Endothelial cell of umbilical vein (primary cell): ENCODE measurements around the gene CCNH. TPM values are rescaled to one million over a fixed set of nuclear protein-coding genes. Genes with fewer than 3 reads are reported as not detected.

Source experiments
- BruUV-seq: library from RNA; stranded (reverse); fragments of 400-500 nt; replicated peaks from 2 replicates; lab custom pipeline; 2021; lab: Mats Ljungman, UMichigan
- CTCF ChIA-PET: fragments of 300-600, 350-600 bp; sonication (Branson Sonifier 250); formaldehyde crosslinking; loops from one replicate; lab custom pipeline; 2021; ENCODE audit warnings: antibody characterized with exemption, inconsistent platforms; lab: Charles Lee
- POLR2A ChIA-PET: fragments of 300-600, 350-600 bp; sonication (Branson Sonifier 250); formaldehyde crosslinking; loops from one replicate; lab custom pipeline; 2021; ENCODE audit warnings: antibody characterized with exemption, inconsistent platforms; lab: Charles Lee
- DNase-seq: peaks from one replicate; pipeline ENCODE4 v3.0.0-alpha.2; 2011; ENCODE audit warnings: low read depth, low spot score
- FAIRE-seq: peaks from 2 replicates; lab custom pipeline; 2011; peaks lifted over from hg19 to GRCh38; lab: Jason Lieb, UNC
- H2AFZ ChIP-seq: 2 replicates; pipeline ENCODE4 v1.6.0; 2012; ENCODE audit warnings: low read depth, low read length, control low read depth, inconsistent platforms
- H3K27ac ChIP-seq: 2 replicates; pipeline ENCODE4 v1.5.1; 2011; ENCODE audit warnings: low read depth, mild to moderate bottlenecking, control low read depth, low read length, moderate library complexity; ENCODE audit not compliant: insufficient read depth
- H3K27me3 ChIP-seq, 2 experiments: 2 replicates each; pipeline versions ENCODE4 v1.6.0 to v1.6.1; 2011; ENCODE audit warnings: low read length in 2 of 2, mixed read lengths in 1 of 2; ENCODE audit not compliant: control insufficient read depth in 2 of 2, insufficient read depth in 2 of 2
- H3K36me3 ChIP-seq, 2 experiments: 2 replicates in 1 of 2; 3 replicates in 1 of 2; pipeline ENCODE4 v1.5.1; 2011; ENCODE audit warnings: low read length in 2 of 2, mild to moderate bottlenecking in 1 of 2, moderate library complexity in 1 of 2; ENCODE audit not compliant: control insufficient read depth in 2 of 2, insufficient read depth in 2 of 2; ENCODE audit errors: extremely low read depth in 1 of 2
- H3K4me1 ChIP-seq: 3 replicates; pipeline ENCODE4 v1.5.1; 2011; ENCODE audit warnings: mild to moderate bottlenecking, low read length; ENCODE audit not compliant: control insufficient read depth, insufficient read depth; ENCODE audit errors: extremely low read depth
- H3K4me2 ChIP-seq: 2 replicates; pipeline ENCODE4 v1.6.1; 2011; ENCODE audit warnings: low read length, control low read depth, mixed read lengths; ENCODE audit not compliant: insufficient read depth
- H3K4me3 ChIP-seq, 3 experiments: fragments of 200-600 bp in 1 of 3; sonication (generic), shearing (Covaris generic) in 1 of 3; replicated peaks in 1 of 3; 2 replicates each; pipeline ENCODE4 v1.5.1; 2011 to 2016; ENCODE audit warnings: control low read depth in 3 of 3, low read length in 3 of 3, mild to moderate bottlenecking in 2 of 3, inconsistent platforms in 1 of 3, low read depth in 1 of 3, moderate library complexity in 1 of 3; ENCODE audit not compliant: insufficient read depth in 1 of 3
- H3K79me2 ChIP-seq: 2 replicates; pipeline ENCODE4 v1.6.0; 2012; ENCODE audit warnings: low read length, inconsistent platforms; ENCODE audit not compliant: control insufficient read depth, insufficient read depth
- H3K9ac ChIP-seq: replicated peaks from 2 replicates; pipeline ENCODE3; 2011; ENCODE audit warnings: low read length, control low read depth; ENCODE audit not compliant: insufficient read depth; ENCODE audit errors: extremely low read depth
- H3K9me1 ChIP-seq: replicated peaks from 3 replicates; pipeline ENCODE4 v1.6.0; 2011; ENCODE audit warnings: mild to moderate bottlenecking, low read length; ENCODE audit not compliant: control insufficient read depth, insufficient read depth; ENCODE audit errors: extremely low read depth
- H3K9me3 ChIP-seq: replicated peaks from 2 replicates; pipeline ENCODE4 v1.5.1; 2012; ENCODE audit warnings: low read length, inconsistent platforms; ENCODE audit not compliant: control insufficient read depth, insufficient read depth
- H4K20me1 ChIP-seq: replicated peaks from 2 replicates; pipeline ENCODE3; 2011; ENCODE audit warnings: mild to moderate bottlenecking, low read length; ENCODE audit not compliant: control insufficient read depth, insufficient read depth; ENCODE audit errors: extremely low read depth
- CTCF ChIP-seq, 2 donors: IDR thresholded peaks; 1 replicate in 1 of 2; 2 replicates in 1 of 2; pipeline ENCODE4 v1.5.1; 2011; ENCODE audit warnings: low read length in 2 of 2, mild to moderate bottlenecking in 2 of 2, moderate library complexity in 2 of 2, control low read depth in 1 of 2, inconsistent platforms in 1 of 2, low read depth in 1 of 2; ENCODE audit not compliant: insufficient read depth in 1 of 2; ENCODE audit errors: extremely low read depth in 1 of 2
- EZH2 ChIP-seq: IDR thresholded peaks from 2 replicates; pipeline ENCODE4 v1.6.1; 2012; ENCODE audit warnings: borderline replicate concordance, low read depth, mild to moderate bottlenecking, moderate library complexity, low read length, inconsistent platforms; ENCODE audit not compliant: severe bottlenecking
- FOS ChIP-seq: IDR thresholded peaks from 2 replicates; pipeline ENCODE4 v1.6.1; 2011; ENCODE audit warnings: mild to moderate bottlenecking, low read length, moderate library complexity, borderline replicate concordance; ENCODE audit not compliant: insufficient read depth
- GATA2 ChIP-seq: IDR thresholded peaks from 2 replicates; pipeline ENCODE4 v1.7.0; 2011; ENCODE audit warnings: low read depth, mild to moderate bottlenecking, moderate library complexity, mixed read lengths, low read length; ENCODE audit not compliant: insufficient read length, insufficient read depth
- JUN ChIP-seq: IDR thresholded peaks from 2 replicates; pipeline ENCODE4 v1.6.1; 2011; ENCODE audit warnings: borderline replicate concordance, low read depth; ENCODE audit not compliant: insufficient read length, insufficient read depth
- MAX ChIP-seq: IDR thresholded peaks from 2 replicates; pipeline ENCODE4 v1.6.1; 2011; ENCODE audit not compliant: insufficient read depth, insufficient read length
- MYC ChIP-seq: IDR thresholded peaks from one replicate; pipeline ENCODE4 v1.6.1; 2011; ENCODE audit warnings: mild to moderate bottlenecking, low read depth, low read length
- POLR2A ChIP-seq: IDR thresholded peaks from 2 replicates; pipeline ENCODE4 v1.6.1; 2012; ENCODE audit warnings: low read depth, mild to moderate bottlenecking, control low read depth, low read length
- POLR2AphosphoS5 ChIP-seq: IDR thresholded peaks from 2 replicates; pipeline ENCODE4 v1.6.1; 2012; ENCODE audit warnings: low read depth, mild to moderate bottlenecking, control low read depth, low read length, moderate library complexity; ENCODE audit not compliant: insufficient read depth
- dilution Hi-C: fragments of 300-500 bp; cut with MboI; formaldehyde crosslinking; loops from one replicate; pipeline ENCODE4 v1.15.0; 2019; ENCODE audit warnings: low sequenced_read_pairs; ENCODE audit not compliant: extremely low pct_ligation_motif_present
- intact Hi-C: fragments of 100-400 bp; cut with micrococcal nuclease; formaldehyde crosslinking; loops from one replicate; pipeline ENCODE4 v1.10.0; 2022
- polyA plus RNA-seq, 4 experiments: library from polyadenylated mRNA; depleted of rRNA in 3 of 4; stranded (reverse) in 3 of 4; unstranded in 1 of 4; fragments of >200 nt; gene quantifications; 2 replicates each; pipeline versions ENCODE4 v1.2.1 to v1.2.3, GENCODE V29; 2011 to 2012; ENCODE audit warnings: missing spikeins in 1 of 4
- total RNA-seq: library from RNA; stranded (reverse); gene quantifications from 2 replicates; pipeline ENCODE4 v1.2.3, GENCODE V29; 2021

The CCNH gene
- total and polyA plus RNA-seq, 2 donors (not counting 3 experiments of a cell fraction or from before 2014, with no cell fraction given): 47.9 to 50.6 TPM

- DNase-seq: no peak
- POLR2A ChIA-PET: no interaction called here
- no peak for FAIRE-seq
- Histone ChIP-seq H3K9ac (no peak overlapping the region), H3K4me3 (no peak overlapping the region), H3K36me3 (no peaks in the 10 kb centered on the region), H3K9me1 (no peaks in the 10 kb centered on the region), H3K79me2 (no peaks in the 10 kb centered on the region), H3K27me3 (peaks cover 0 to 1% of the 10 kb centered on the region in 2 experiments), H3K4me1 (no peaks in the 10 kb centered on the region), H2AFZ (no peak overlapping the region), H3K4me2 (no peak overlapping the region), H3K9me3 (no peaks in the 10 kb centered on the region), H4K20me1 (no peaks in the 10 kb centered on the region), H3K27ac (no peak overlapping the region)
- TF ChIP-seq POLR2AphosphoS5: no peak
- TF ChIP-seq EZH2: no peak
- no peak for TF ChIP-seq CTCF (IDR thresholded peaks at IDR 0.05; ENCODE audit: extremely low read depth in 1 of 2, insufficient read depth in 1 of 2, low read depth in 1 of 2, low read length in 2 of 2)
- no peak for TF ChIP-seq FOS
- no peak for TF ChIP-seq MAX
- TF ChIP-seq GATA2: no peak
- TF ChIP-seq JUN: no peak
- no peak for TF ChIP-seq POLR2A
- no peak for TF ChIP-seq MYC
- no TSS peak for BruUV-seq
- intact Hi-C loops (no loop called here), dilution Hi-C loops (no loop called here)
- CTCF ChIA-PET: no interaction called here
Measured at GRCh38 chr5:87457706-87458105, 45.0 kb upstream of the CCNH start.
